Subcutaneous adipose tissue (tissue), 4 donors: ENCODE measurements around the gene PLSCR1. TPM values are rescaled to one million over a fixed set of nuclear protein-coding genes. Genes with fewer than 3 reads are reported as not detected.

Experiments
- CTCF ChIP-seq: fragments of 450-650 bp; IDR thresholded peaks from one replicate; pipeline ENCODE4 v1.5.1; 2016; ENCODE audit warnings: low read depth, mild to moderate bottlenecking, control low read depth, antibody characterized with exemption, moderate library complexity
- total RNA-seq, 4 donors: library from RNA; depleted of rRNA; stranded (reverse); fragments of >200 nt; gene quantifications; one replicate each; pipeline ENCODE4 v1.1.0, GENCODE V29; 2016

Gene PLSCR1
- total RNA-seq, 4 donors from 2014 or later = 111 to 182 (median 163) TPM

GRCh38 chr3:146532406-146532805, 12.0 kb downstream of the PLSCR1 start:
- TF ChIP-seq CTCF = no peak

GRCh38 chr3:146530609-146531008, 13.8 kb downstream of the PLSCR1 start:
- TF ChIP-seq CTCF = no peak

GRCh38 chr3:146529021-146529420, 15.4 kb downstream of the PLSCR1 start:
- TF ChIP-seq CTCF = no peak

- TF ChIP-seq CTCF = no peak
Measured at GRCh38 chr3:146524961-146525360, 19.4 kb downstream of the PLSCR1 start.

- TF ChIP-seq CTCF = no peak
Measured at GRCh38 chr3:146523531-146523930, 20.9 kb downstream of the PLSCR1 start.

- TF ChIP-seq CTCF = no peak
Measured at GRCh38 chr3:146521394-146521793, 23.0 kb downstream of the PLSCR1 start.

GRCh38 chr3:146519810-146520209, 24.6 kb downstream of the PLSCR1 start:
- TF ChIP-seq CTCF = no peak
